ENCODE measurements around the gene ZNF205. TPM values are rescaled to one million over a fixed set of nuclear protein-coding genes. Genes with fewer than 3 reads are reported as not detected.

Gene ZNF205
- total and polyA plus RNA-seq, 2 of the 8 experiments (the other 6 are each of a cell fraction or from before 2014, with no cell fraction given) = 19.1 to 19.9 TPM

DNA sequence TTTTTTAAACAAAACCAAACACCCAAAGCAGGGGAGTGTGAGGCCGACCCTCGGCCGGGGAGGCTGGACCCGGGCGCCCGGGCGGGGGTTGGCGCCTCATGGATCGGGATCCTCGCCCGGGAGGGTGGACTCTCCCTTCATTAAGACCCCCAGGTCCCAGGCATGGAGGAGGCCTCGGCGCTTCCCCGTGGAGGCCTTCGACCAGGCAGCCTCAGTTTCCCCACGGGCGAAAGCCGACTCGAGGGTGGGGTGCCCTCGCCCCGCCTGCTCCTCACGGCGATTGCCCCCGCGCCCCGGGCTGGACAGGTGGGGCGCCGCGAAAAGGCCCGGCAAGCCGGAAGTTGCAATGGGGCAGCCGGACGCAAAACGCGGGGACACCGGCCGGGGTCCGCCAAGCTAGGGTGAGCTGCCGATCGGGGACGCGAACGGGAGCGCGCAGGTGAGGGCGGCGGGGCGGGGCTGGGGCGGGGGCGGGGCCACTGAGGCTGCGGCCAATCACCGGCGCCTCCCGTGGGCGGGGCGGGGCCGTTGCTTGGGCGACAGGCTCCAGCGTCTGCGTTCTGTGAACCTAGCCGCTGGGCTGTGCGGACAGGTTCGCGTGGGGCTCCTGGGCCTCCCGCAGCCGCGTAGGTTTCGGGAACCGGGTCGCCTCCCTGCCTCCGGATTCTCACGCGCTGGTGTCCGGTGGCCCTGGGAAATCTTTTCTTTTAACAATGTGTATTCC lies 6.0 kb upstream of the ZNF205 start (continued):
- TF ChIP-seq RBBP5 (IDR thresholded peaks at IDR 0.05; ENCODE audit: borderline replicate concordance, low read depth, low read length) = peak; percentile 40; the same call in 1 of the 2 replicates
- TF ChIP-seq NRF1 (IDR thresholded peaks at IDR 0.05; ENCODE audit: low read depth, low read length) = no peak
- peak; percentile 24; the same call in 1 of the 2 replicates for TF ChIP-seq BACH1 (IDR thresholded peaks at IDR 0.05; ENCODE audit: low read length)
- TF ChIP-seq, protein P1, sequence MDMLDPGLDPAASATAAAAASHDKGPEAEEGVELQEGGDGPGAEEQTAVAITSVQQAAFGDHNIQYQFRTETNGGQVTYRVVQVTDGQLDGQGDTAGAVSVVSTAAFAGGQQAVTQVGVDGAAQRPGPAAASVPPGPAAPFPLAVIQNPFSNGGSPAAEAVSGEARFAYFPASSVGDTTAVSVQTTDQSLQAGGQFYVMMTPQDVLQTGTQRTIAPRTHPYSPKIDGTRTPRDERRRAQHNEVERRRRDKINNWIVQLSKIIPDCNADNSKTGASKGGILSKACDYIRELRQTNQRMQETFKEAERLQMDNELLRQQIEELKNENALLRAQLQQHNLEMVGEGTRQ (IDR thresholded peaks at IDR 0.05; ENCODE audit: low read length) = no peak
- TF ChIP-seq, protein P2, sequence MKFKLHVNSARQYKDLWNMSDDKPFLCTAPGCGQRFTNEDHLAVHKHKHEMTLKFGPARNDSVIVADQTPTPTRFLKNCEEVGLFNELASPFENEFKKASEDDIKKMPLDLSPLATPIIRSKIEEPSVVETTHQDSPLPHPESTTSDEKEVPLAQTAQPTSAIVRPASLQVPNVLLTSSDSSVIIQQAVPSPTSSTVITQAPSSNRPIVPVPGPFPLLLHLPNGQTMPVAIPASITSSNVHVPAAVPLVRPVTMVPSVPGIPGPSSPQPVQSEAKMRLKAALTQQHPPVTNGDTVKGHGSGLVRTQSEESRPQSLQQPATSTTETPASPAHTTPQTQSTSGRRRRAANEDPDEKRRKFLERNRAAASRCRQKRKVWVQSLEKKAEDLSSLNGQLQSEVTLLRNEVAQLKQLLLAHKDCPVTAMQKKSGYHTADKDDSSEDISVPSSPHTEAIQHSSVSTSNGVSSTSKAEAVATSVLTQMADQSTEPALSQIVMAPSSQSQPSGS (IDR thresholded peaks at IDR 0.05; ENCODE audit: low read length) = no peak
- TF ChIP-seq CBX5 (IDR thresholded peaks at IDR 0.05; ENCODE audit: low read depth, low read length) = no peak
- no peak; the same call in 1 of the 2 replicates for TF ChIP-seq POLR2AphosphoS5 (IDR thresholded peaks at IDR 0.05; ENCODE audit: low read depth, low read length)
- no peak for TF ChIP-seq BRCA1 (IDR thresholded peaks at IDR 0.05; ENCODE audit: low read depth, low read length)
- TF ChIP-seq EGR1 (IDR thresholded peaks at IDR 0.05; ENCODE audit: borderline replicate concordance, low read depth, low read length) = 0 out of 2 replicates have a peak, but pooled peaks have one; percentile 19
- no peak for TF ChIP-seq JUND (IDR thresholded peaks at IDR 0.05; ENCODE audit: low read length)
- no peak for TF ChIP-seq SP1 (IDR thresholded peaks at IDR 0.05; ENCODE audit: low read depth, low read length)
- TF ChIP-seq TAF7 (optimal IDR thresholded peaks at IDR 0.05; ENCODE audit: borderline replicate concordance, low read depth, low read length) = peak; percentile 47
- TF ChIP-seq KDM4A (IDR thresholded peaks at IDR 0.05; ENCODE audit: low read depth, low read length, severe bottlenecking) = peak; percentile 42
- peak; percentile 67 for TF ChIP-seq TAF1 (IDR thresholded peaks at IDR 0.05; ENCODE audit: low read depth, low read length)

Data from H1 (cell line).